Measurements from ENCODE around the gene SERPINA12. TPM values are rescaled to one million over a fixed set of nuclear protein-coding genes. Genes with fewer than 3 reads are reported as not detected.

SERPINA12 gene
- total RNA-seq, 1 donor: not detected

- TF ChIP-seq, protein P1, sequence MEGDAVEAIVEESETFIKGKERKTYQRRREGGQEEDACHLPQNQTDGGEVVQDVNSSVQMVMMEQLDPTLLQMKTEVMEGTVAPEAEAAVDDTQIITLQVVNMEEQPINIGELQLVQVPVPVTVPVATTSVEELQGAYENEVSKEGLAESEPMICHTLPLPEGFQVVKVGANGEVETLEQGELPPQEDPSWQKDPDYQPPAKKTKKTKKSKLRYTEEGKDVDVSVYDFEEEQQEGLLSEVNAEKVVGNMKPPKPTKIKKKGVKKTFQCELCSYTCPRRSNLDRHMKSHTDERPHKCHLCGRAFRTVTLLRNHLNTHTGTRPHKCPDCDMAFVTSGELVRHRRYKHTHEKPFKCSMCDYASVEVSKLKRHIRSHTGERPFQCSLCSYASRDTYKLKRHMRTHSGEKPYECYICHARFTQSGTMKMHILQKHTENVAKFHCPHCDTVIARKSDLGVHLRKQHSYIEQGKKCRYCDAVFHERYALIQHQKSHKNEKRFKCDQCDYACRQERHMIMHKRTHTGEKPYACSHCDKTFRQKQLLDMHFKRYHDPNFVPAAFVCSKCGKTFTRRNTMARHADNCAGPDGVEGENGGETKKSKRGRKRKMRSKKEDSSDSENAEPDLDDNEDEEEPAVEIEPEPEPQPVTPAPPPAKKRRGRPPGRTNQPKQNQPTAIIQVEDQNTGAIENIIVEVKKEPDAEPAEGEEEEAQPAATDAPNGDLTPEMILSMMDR (IDR thresholded peaks at IDR 0.05; ENCODE audit: extremely low read depth, low read depth, low read length): no peak
- H2AFZ ChIP-seq (ENCODE audit: low read length): no peak overlapping the region
- H4K20me1 ChIP-seq (ENCODE audit: insufficient read depth, low read length): no peaks in the 10 kb centered on the region
- no peak overlapping the region for H3K27ac ChIP-seq (ENCODE audit: low read depth, low read length)
- H3K9me3 ChIP-seq (ENCODE audit: low read depth, low read length): no peaks in the 10 kb centered on the region
- DNase-seq (ENCODE audit: insufficient read length, low spot score, missing footprints): no peak
- H3K4me2 ChIP-seq (ENCODE audit: insufficient read depth, low read length): no peak overlapping the region
- no peak overlapping the region for H3K4me3 ChIP-seq (ENCODE audit: insufficient read depth, low read length)
- H3K4me1 ChIP-seq (ENCODE audit: insufficient read depth, low read length): no peaks in the 10 kb centered on the region
- no peaks in the 10 kb centered on the region for H3K79me2 ChIP-seq (ENCODE audit: insufficient read depth, low read length)
- H3K36me3 ChIP-seq (ENCODE audit: insufficient read depth, low read length): no peaks in the 10 kb centered on the region
- H3K27me3 ChIP-seq (ENCODE audit: insufficient read depth, low read length): peaks cover 5% of the 10 kb centered on the region
Observed at GRCh38 chr14:94498215-94498614, 11.1 kb downstream of the SERPINA12 start.

GRCh38 chr14:94494085-94494484, 15.2 kb downstream of the SERPINA12 start:
- Histone ChIP-seq H3K4me2 (ENCODE audit: insufficient read depth, low read length) (no peak overlapping the region), H3K36me3 (ENCODE audit: insufficient read depth, low read length) (no peaks in the 10 kb centered on the region), H3K27me3 (ENCODE audit: insufficient read depth, low read length) (no peaks in the 10 kb centered on the region), H2AFZ (ENCODE audit: low read length) (no peak overlapping the region), H3K9me3 (ENCODE audit: low read depth, low read length) (no peaks in the 10 kb centered on the region), H4K20me1 (ENCODE audit: insufficient read depth, low read length) (no peaks in the 10 kb centered on the region), H3K4me1 (ENCODE audit: insufficient read depth, low read length) (peaks cover 9% of the 10 kb centered on the region), H3K27ac (ENCODE audit: low read depth, low read length) (no peak overlapping the region), H3K4me3 (ENCODE audit: insufficient read depth, low read length) (no peak overlapping the region), H3K79me2 (ENCODE audit: insufficient read depth, low read length) (no peaks in the 10 kb centered on the region)
- TF ChIP-seq, protein P1 (IDR thresholded peaks at IDR 0.05; ENCODE audit: extremely low read depth, low read depth, low read length): no peak
- no peak for DNase-seq (ENCODE audit: insufficient read length, low spot score, missing footprints)

- H3K79me2 ChIP-seq (ENCODE audit: insufficient read depth, low read length): no peaks in the 10 kb centered on the region
- H3K27me3 ChIP-seq (ENCODE audit: insufficient read depth, low read length): no peaks in the 10 kb centered on the region
- no peak for DNase-seq (ENCODE audit: insufficient read length, low spot score, missing footprints)
- no peaks in the 10 kb centered on the region for H4K20me1 ChIP-seq (ENCODE audit: insufficient read depth, low read length)
- no peak overlapping the region for H3K27ac ChIP-seq (ENCODE audit: low read depth, low read length)
- TF ChIP-seq, protein P1 (IDR thresholded peaks at IDR 0.05; ENCODE audit: extremely low read depth, low read depth, low read length): no peak
- peak overlapping the region; percentile 1 for H3K4me2 ChIP-seq (ENCODE audit: insufficient read depth, low read length)
- no peaks in the 10 kb centered on the region for H3K36me3 ChIP-seq (ENCODE audit: insufficient read depth, low read length)
- peaks cover 13% of the 10 kb centered on the region for H3K4me1 ChIP-seq (ENCODE audit: insufficient read depth, low read length)
- peak overlapping the region; percentile 69 for H2AFZ ChIP-seq (ENCODE audit: low read length)
- H3K4me3 ChIP-seq (ENCODE audit: insufficient read depth, low read length): no peak overlapping the region
- no peaks in the 10 kb centered on the region for H3K9me3 ChIP-seq (ENCODE audit: low read depth, low read length)
Observed at GRCh38 chr14:94491511-94491910, 17.8 kb downstream of the SERPINA12 start.

GRCh38 chr14:94489336-94489735, 19.9 kb downstream of the SERPINA12 start:
- TF ChIP-seq, protein P1 (IDR thresholded peaks at IDR 0.05; ENCODE audit: extremely low read depth, low read depth, low read length): no peak
- peaks cover 34% of the 10 kb centered on the region for H3K4me1 ChIP-seq (ENCODE audit: insufficient read depth, low read length)

More at GRCh38 chr14:94489336-94489735, 19.9 kb downstream of the SERPINA12 start:
- Histone ChIP-seq H3K36me3 (ENCODE audit: insufficient read depth, low read length) (no peaks in the 10 kb centered on the region), H3K27me3 (ENCODE audit: insufficient read depth, low read length) (no peaks in the 10 kb centered on the region), H3K4me2 (ENCODE audit: insufficient read depth, low read length) (no peak overlapping the region), H3K27ac (ENCODE audit: low read depth, low read length) (no peak overlapping the region), H2AFZ (ENCODE audit: low read length) (no peak overlapping the region), H3K4me3 (ENCODE audit: insufficient read depth, low read length) (no peak overlapping the region), H3K79me2 (ENCODE audit: insufficient read depth, low read length) (no peaks in the 10 kb centered on the region), H3K9me3 (ENCODE audit: low read depth, low read length) (no peaks in the 10 kb centered on the region), H4K20me1 (ENCODE audit: insufficient read depth, low read length) (no peaks in the 10 kb centered on the region)
- DNase-seq (ENCODE audit: insufficient read length, low spot score, missing footprints): no peak
